ENCODE results near the gene NRP1. TPM values are rescaled to one million over a fixed set of nuclear protein-coding genes. Genes with fewer than 3 reads are reported as not detected.
"Not testable (repeated sequence)": the region's sequence is repeated elsewhere in the genome, so short reads cannot be mapped to it uniquely, and the experiment has no call there.

The NRP1 gene
- total RNA-seq (2014; rRNA removed; shearing (Covaris generic)): 1.1 and 1.4 TPM in 2 replicates
- polyA plus RNA-seq (2015; cell fraction: cytosol; rRNA removed): 1.2 and 1.4 TPM in 2 replicates
- polyA plus RNA-seq (2015; cell fraction: nucleus; rRNA removed): 0.88 and 5.0 TPM in 2 replicates

- no peak for DNase-seq (ENCODE audit: low read depth, low spot score)
- in situ Hi-C loops (cut with HindIII; ENCODE audit: low pct_unique_long_range_greater_than_20kb, low sequenced_read_pairs): no loop called here
These were observed at the start of gene NRP1 for GRCh38 chr10:33334153-33334804. TSS of gene NRP1 (minus strand) at chr10:33334667. CDS start at chr10:33334382, 285 bp downstream.

DNA sequence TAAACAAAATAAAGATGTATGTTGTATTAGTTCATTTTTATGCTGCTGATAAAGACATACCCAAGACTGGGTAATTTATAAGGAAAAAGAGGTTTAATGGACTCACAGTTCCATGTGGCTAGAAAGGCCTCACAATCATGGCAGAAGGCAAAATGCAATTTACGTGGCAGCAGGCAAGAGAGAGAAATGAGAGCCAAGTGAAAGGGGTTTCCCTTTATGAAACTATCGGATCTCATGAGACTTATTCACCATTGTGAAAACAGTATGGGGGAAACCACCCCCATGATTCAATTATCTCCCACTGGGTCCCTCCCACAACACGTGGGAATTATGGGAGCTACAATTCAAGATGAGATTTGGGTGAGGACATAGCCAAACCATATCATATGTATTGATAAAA is 49.7 kb upstream of the NRP1 start:
- DNase-seq (ENCODE audit: low read depth, low spot score); in situ Hi-C loops (cut with HindIII; ENCODE audit: low pct_unique_long_range_greater_than_20kb, low sequenced_read_pairs): not testable (repeated sequence)

DNA sequence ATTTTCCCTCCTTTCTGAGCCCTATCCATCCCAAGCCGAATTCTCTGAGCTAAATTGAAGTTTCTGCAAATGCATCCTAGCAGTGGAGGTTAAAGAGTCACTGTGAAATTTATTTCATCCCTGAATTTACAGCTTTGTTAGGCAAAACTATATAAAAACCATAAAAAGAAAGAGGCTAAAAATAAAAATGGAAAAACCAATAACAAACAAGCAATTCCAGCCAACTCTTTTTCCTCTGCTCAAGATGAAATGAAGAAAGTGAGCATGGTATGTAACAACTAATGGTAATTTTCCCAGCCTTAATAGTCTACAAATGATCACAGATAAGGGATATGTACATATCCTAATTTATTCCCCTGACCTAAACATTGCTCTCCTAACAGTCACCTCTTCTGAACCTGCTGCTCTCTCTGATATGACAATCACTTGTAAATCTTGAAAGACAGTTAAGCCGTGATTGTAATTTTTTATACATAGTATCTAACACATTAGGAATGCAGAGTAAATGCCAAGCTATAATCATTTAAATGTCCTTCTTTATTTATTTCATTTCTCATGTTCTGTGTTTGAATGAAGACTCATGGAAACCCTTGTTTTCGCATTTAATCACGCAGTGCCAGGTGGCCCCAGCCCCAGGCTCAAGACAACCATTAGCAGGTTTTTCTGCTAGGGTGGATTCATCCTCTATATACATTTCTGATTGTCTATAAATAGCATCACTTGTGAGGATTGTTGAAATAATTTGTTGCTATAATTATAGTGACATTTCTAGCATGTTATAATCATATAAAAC is 48.6 kb upstream of the NRP1 start:
- in situ Hi-C loops (cut with HindIII; ENCODE audit: low pct_unique_long_range_greater_than_20kb, low sequenced_read_pairs): no loop called here
- no peak for DNase-seq (ENCODE audit: low read depth, low spot score)

DNA sequence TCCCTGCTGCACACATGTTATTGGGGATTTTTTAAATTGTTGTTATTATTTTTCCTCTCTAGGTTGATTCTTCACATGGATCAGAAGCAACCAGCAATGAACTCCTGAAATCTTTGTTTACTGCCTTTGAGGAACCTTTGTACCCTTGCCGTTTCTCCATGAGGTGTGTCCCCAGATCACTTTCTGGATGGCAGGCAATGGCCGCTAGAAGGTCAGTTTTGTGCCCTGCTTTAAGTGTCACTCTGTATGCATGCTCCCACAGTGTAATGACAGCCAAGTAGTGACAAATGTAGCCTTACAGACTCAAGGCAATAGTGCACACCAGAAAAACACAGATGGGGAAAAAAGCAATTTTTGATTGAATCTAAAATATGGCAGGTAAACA is 47.7 kb upstream of the NRP1 start:
- in situ Hi-C loops (cut with HindIII; ENCODE audit: low pct_unique_long_range_greater_than_20kb, low sequenced_read_pairs): no loop called here

DNA sequence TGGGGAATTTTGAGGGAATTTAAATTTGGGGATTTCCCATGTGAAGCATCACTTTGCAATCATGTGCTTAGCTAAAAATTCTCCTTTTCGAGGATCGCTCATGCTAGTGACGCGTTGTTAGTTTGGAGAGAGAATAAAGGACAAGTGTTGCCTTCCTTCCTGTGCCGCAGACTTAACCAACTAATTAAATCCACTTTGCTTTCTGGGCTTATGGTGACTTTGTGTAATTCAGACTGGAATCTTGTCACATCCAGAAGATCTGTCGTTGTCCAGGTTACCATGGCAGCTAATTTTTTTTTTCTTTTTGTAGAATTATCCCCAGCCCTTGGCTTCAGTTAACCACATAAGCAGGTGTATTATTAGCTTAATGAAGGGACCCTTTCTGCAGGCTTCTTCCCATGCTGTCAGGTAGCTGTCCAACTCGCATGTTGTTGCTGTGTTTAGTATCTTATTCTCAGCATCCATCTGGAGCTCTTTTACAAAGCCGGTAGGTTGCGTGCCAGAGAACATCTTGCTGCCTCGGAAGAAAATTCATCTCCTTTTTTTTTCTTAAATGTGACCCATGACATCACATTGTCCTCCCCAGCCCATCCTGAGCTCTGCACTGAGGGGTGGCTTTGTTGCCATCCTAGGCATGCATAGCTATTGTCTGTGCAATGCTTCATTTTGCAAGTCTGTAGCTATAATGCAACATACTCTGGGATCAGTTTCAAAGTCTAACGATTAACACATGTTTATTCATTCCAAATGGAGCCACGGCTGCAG is 47.2 kb upstream of the NRP1 start:
- DNase-seq (ENCODE audit: low read depth, low spot score): no peak
- in situ Hi-C loops (cut with HindIII; ENCODE audit: low pct_unique_long_range_greater_than_20kb, low sequenced_read_pairs): no loop called here

More for the DNA sequence above, 47.7 kb upstream of the NRP1 start:
- no peak for DNase-seq (ENCODE audit: low read depth, low spot score)

DNA sequence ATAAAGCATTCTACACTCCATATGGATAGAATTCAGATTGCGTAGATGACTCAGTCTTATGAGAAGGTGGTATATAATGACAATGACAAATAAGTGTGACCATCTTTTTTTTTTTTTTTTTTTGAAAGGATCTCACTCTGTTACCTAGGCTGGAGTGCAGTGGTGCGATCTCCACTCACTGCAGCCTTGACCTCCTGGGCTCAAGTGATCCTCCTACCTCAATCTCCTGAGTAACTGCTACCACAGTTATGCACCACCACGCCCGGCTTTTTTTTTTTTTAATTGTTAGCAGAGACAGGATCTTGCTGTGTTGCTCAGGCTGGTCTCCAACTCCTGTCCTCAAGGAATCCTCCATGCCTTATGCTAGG is 43.2 kb upstream of the NRP1 start:
- in situ Hi-C loops (cut with HindIII; ENCODE audit: low pct_unique_long_range_greater_than_20kb, low sequenced_read_pairs): no loop called here
- DNase-seq (ENCODE audit: low read depth, low spot score): no peak

GRCh38 chr10:33376976-33377657 is 42.6 kb upstream of the NRP1 start:
- in situ Hi-C loops (cut with HindIII; ENCODE audit: low pct_unique_long_range_greater_than_20kb, low sequenced_read_pairs): no loop called here
- DNase-seq (ENCODE audit: low read depth, low spot score): no peak

DNA sequence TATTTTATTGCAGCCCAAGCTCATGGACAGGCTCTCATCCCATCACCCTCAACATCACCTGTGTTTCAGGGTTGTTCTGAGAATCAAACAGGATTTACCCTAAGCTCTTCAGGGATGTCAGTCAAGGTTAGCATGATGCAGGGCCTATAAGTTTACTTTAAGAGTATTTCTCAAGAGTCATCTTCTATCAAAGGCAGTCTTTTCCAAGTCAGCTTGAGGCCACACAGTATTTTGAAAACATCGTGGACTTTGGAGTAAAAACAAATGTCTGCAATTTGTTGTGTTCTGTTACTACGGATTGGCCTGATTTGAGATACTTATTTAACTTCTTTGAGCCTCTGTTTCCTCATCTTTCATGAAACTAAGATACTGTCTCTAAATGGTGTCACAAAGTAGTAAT is 42.0 kb upstream of the NRP1 start:
- no peak for DNase-seq (ENCODE audit: low read depth, low spot score)
- in situ Hi-C loops (cut with HindIII; ENCODE audit: low pct_unique_long_range_greater_than_20kb, low sequenced_read_pairs): no loop called here

DNA sequence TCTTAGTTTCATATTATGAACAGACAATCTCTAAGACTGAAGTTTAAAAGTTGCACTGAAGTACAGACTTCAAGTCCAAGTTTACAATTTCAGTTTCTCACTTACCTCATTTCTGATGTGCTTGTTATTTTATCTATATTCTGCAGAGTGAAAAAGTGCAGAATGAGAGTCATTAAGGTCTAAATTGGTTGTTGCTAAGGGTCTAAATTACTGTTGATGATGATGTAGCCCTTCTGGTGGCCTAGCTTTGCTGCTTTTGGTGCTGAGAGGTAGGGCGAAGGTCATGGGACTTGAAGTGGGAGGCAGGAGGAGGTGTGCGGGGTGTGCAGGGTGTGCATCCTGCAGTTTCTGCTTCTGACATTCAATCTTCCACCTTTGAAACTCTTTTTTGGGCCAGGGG is 38.8 kb upstream of the NRP1 start:
- no peak for DNase-seq (ENCODE audit: low read depth, low spot score)
- in situ Hi-C loops (cut with HindIII; ENCODE audit: low pct_unique_long_range_greater_than_20kb, low sequenced_read_pairs): no loop called here

DNA sequence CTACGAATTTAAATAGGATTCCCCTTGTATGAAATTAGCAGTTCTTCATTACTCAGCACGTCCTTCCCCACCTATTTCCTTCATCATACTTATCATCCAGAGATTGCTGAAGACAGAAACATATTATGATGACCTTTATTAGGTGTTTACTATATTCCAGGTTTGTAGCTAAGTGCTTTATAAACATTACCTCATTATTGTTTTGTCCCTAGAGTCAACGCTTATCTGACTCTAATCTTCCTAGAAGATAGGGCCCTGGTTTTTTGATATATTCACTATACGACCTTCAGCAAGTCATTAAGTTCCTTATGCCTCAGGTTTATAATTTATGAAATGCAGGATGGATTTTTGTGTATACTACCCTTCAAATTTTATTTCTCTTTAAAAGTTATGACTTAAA is 36.8 kb upstream of the NRP1 start:
- in situ Hi-C loops (cut with HindIII; ENCODE audit: low pct_unique_long_range_greater_than_20kb, low sequenced_read_pairs): no loop called here

DNA sequence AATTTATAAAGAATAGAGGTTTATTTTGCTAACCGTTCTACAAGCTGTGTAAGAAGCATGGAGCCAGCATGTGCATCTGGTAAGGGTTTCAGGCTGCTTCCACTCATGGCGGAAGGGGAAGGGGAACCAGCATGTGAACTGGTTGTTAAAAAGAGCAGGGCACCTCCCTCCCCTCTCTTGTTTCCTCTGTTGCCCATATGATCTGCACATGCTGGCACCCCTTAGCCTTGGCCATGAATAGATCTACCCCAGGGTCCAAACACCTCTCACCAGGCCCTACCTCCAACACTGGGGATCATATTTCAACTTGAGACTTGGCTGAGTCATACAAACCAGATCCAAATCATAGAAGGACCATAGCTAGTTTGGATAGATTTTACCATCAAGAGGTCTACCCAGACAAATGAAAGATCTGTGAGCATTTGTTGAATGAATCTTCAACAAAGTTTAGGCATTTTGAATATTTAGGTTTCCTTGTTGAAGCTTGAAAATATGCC is 36.0 kb upstream of the NRP1 start:
- DNase-seq (ENCODE audit: low read depth, low spot score): no peak
- in situ Hi-C loops (cut with HindIII; ENCODE audit: low pct_unique_long_range_greater_than_20kb, low sequenced_read_pairs): no loop called here

More for the DNA sequence above, 36.8 kb upstream of the NRP1 start:
- no peak for DNase-seq (ENCODE audit: low read depth, low spot score)

GRCh38 chr10:33368086-33368485 is 33.6 kb upstream of the NRP1 start:
- no peak for DNase-seq (ENCODE audit: low read depth, low spot score)
- in situ Hi-C loops (cut with HindIII; ENCODE audit: low pct_unique_long_range_greater_than_20kb, low sequenced_read_pairs): no loop called here

DNA sequence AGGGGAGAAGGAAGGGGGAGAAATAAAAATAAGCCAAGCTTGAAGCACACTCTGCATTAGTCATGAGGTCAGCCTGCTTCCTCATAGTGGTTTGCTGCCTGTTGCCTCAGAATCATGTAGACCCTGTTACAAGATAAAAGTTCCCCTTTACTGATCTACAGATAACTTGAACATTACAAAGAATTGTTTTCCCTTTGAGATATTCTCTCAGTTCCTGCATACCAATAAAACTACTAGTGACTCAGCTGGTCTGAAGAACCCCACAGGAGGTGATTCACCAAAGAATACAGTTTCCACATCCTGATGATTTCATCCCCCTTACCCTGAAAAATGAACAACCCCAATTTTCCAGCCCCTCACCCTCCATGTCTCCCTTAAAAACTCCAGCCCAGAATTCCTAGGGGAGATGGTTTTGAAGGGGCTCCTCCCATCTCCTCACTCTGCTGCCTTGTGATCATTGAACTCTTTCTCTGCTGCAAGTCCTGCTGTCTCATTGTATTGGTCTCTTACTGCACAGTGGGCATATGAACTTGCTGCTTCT is 31.5 kb upstream of the NRP1 start:
- DNase-seq (ENCODE audit: low read depth, low spot score): no peak
- in situ Hi-C loops (cut with HindIII; ENCODE audit: low pct_unique_long_range_greater_than_20kb, low sequenced_read_pairs): no loop called here

DNA sequence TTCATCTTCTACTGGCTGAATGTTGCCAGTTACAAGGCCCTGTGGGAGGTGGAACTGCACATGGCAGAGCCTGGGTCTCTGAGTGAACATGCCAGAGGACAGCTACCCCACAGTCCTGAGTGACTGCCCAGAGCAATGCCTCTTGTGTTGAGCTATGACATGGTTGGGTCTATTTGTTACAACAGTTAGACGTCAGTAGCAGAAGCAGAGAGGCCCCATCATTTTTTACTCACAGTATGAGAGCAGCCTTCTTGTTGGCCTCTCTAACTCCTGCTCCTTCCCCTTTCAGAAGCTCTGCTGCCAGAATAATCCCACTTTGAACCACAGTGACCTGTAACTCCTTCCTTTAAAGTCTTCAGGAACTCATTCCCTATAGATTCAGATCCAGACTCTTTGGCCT is 30.8 kb upstream of the NRP1 start:
- in situ Hi-C loops (cut with HindIII; ENCODE audit: low pct_unique_long_range_greater_than_20kb, low sequenced_read_pairs): no loop called here
- DNase-seq (ENCODE audit: low read depth, low spot score): no peak

GRCh38 chr10:33363106-33363505 is 28.6 kb upstream of the NRP1 start:
- no peak for DNase-seq (ENCODE audit: low read depth, low spot score)
- in situ Hi-C loops (cut with HindIII; ENCODE audit: low pct_unique_long_range_greater_than_20kb, low sequenced_read_pairs): no loop called here

DNA sequence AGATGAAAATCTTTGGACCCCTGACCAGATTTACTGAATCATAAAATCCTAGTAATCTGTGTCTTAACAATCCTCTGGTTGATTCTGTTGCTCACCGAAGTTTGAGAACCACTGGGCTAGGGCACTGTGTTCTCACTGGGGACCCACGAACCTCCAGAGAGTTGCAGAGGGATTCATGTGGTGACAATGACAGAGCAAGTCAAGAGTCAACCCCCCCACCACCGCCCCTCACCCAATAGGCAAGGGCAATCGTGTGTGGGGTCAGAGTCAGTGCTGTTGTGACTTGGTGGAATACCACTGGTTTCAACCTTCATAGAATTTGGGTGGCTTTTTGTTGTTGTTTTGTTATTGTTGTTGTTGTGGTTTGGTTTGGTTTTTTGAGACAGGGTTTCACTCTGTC is 23.5 kb upstream of the NRP1 start:
- no peak for DNase-seq (ENCODE audit: low read depth, low spot score)
- in situ Hi-C loops (cut with HindIII; ENCODE audit: low pct_unique_long_range_greater_than_20kb, low sequenced_read_pairs): no loop called here

- in situ Hi-C loops (cut with HindIII; ENCODE audit: low pct_unique_long_range_greater_than_20kb, low sequenced_read_pairs): no loop called here
- DNase-seq (ENCODE audit: low read depth, low spot score): no peak
These were observed 20.8 kb upstream of the NRP1 start for GRCh38 chr10:33355274-33355673.

Measured in SK-MEL-5 (cell line).